GM18858 (cell line): ENCODE results near the gene OR10H5.
"Not testable (repeated sequence)": the region's sequence is repeated elsewhere in the genome, so short reads cannot be mapped to it uniquely, and the experiment has no call there.

Source experiments
- ATAC-seq: cut with Tn5 transposase; IDR thresholded peaks from one replicate; pipeline ENCODE4 v1.9.1; 2021; ENCODE audit not compliant: unreplicated experiment

Gene OR10H5, protein sequence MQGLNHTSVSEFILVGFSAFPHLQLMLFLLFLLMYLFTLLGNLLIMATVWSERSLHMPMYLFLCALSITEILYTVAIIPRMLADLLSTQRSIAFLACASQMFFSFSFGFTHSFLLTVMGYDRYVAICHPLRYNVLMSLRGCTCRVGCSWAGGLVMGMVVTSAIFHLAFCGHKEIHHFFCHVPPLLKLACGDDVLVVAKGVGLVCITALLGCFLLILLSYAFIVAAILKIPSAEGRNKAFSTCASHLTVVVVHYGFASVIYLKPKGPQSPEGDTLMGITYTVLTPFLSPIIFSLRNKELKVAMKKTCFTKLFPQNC

GRCh38 chr19:15787611-15788155 lies at the start of gene OR10H5:
TSS of gene OR10H5 (plus strand) at chr19:15787661. CDS start at chr19:15794049, 6,388 bp downstream.
- no peak for ATAC-seq

DNA sequence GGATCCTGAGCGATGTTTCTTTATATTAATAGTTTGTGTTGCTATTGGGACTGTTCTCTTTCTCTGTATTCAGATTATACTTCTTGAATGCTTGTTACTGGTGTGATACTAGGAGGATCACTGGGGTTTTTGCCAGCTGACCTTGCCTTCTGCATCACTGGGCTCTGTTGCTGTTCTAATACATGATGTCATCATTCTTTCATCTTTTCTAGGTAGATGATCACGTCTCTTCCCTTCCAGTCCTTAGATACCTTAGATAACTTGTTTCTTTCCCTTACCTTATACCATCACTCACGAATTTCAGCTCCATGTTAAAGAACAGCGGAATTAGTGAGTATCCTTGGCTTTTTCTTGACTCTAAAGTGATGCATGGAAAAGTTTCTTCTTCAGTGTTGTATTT lies 49.7 kb upstream of the OR10H5 start, which contains the start of gene OR10H3:
TSS of gene OR10H3 (plus strand) at position 264 of the 400 bp plus-strand sequence. CDS start 3,408 bp downstream, outside the sequence.
- no peak for ATAC-seq

GRCh38 chr19:15740785-15741184 lies 46.7 kb upstream of the OR10H5 start:
- no peak for ATAC-seq

DNA sequence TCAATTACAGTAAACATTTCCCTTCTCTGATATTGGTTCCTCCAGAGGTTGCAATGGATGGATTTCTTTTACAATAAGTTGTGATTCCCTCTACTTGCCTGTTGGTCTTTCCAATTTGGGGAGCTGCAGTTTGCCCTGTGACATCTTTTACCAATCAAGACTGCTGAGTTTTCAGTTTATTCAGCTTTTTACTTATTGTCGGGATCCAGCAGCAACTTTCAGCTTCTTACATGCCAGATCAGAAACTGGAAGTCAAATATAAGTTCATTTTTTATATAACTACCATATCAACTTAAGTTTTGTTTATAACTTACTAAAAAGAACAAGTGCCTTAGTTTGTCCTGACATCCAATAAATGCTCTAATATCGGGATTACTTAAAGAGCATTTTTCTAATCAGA lies 39.2 kb upstream of the OR10H5 start:
- no peak for ATAC-seq

GRCh38 chr19:15758379-15758778 lies 29.1 kb upstream of the OR10H5 start:
- ATAC-seq: no peak

GRCh38 chr19:15759962-15760565 lies 27.4 kb upstream of the OR10H5 start:
- ATAC-seq: no peak

GRCh38 chr19:15769586-15769985 lies 17.9 kb upstream of the OR10H5 start:
- no peak for ATAC-seq

DNA sequence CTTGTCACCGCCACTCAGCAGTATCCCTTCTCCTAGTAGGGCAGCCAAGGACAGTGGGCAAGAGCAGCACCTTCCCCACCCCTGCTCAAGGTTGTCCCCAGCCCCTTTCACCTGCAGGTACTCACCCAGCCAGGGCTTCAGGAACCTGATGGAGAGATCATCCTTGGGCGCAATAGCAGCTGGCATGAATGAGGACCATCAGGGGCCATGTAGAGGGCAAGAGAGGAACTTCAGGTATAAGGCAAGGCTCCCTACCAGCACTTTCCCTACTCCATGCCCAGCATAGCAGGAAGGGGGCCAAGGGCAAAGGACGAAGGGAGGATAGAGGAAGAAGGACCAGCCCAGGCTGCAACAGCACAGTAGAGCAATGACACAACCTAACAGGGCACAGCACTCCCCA lies 13.3 kb upstream of the OR10H5 start:
- ATAC-seq: not testable (repeated sequence)

GRCh38 chr19:15775249-15775648 lies 12.2 kb upstream of the OR10H5 start:
- no peak for ATAC-seq

- no peak for ATAC-seq
Observed at GRCh38 chr19:15776264-15776663, 11.2 kb upstream of the OR10H5 start.

GRCh38 chr19:15776991-15777970 lies 10.2 kb upstream of the OR10H5 start:
- ATAC-seq: no peak

GRCh38 chr19:15779756-15780476 lies 7.5 kb upstream of the OR10H5 start:
- no peak for ATAC-seq

GRCh38 chr19:15780610-15781418 lies 6.6 kb upstream of the OR10H5 start:
- ATAC-seq: no peak

DNA sequence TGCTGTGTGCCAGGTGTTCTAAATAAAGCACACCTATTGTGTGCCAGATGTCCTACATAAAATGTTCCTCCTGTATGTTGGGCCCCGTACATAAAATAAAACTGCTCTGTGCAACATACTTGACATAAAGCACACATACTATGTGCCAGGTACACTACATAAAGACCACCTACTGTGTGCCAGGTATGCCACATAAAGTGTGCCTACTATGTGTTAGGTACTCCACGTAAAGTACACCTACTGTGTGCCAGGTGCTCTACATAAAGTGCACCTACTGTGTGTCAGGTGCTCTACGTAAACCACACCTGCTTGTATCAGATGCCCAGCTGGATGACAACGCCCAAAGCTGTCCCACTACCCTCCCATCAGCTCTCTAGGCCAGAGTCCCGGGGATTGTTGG lies 5.8 kb upstream of the OR10H5 start:
- ATAC-seq: no peak

- no peak for ATAC-seq
Observed at GRCh38 chr19:15782211-15782610, 5.2 kb upstream of the OR10H5 start.

DNA sequence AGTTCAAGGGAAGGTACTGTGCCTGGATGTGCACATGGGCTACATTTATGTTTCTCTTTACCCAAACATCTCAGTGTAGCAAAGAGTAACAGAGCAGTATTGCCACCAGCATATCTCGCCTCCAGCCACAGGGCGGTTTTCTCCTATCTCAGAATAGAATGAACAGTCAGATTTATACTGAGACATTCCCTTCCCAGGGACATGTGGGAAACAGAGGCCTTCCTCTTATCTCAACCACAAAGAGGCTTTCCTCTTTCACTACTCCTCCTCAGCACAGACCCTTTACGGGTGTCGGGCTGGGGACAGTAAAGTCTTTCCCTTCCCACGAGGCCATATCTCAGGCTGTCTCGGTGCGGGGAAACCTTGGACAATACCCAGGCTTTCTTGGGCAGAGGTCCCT lies 4.6 kb upstream of the OR10H5 start:
- not testable (repeated sequence) for ATAC-seq

DNA sequence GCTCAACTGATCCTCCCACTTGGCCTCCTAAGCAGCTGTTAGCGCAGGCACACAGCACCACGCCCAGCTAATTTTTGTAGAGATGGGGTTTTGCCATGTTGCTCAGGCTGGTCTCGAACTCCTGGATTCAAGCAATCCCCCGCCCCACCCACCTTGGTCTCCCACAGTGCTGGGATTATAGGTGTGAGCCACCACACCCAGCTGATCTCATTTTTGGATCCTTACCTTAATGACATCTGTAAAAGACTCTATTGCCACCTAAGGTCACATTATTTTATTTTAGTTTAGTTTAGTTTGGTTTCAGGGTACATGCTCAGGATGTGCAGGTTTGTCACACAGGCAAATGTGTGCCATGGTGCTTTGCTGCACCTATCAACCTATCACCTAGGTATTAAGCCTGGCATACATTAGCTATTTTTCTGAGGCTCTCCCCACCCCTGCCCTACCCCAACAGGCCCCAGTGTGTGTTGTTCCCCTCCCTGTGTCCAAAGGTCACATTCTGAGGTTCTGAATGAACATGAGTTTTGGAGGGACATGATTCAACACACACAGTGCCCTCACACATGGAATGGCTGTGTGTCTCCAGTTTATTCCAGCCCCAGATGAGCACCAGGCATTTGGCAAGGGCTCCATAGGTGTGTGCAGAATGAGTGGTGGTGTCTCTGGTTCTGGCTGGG lies 1.3 kb downstream of the OR10H5 start:
- no peak for ATAC-seq

- ATAC-seq: no peak
Observed at GRCh38 chr19:15790096-15790495, 2.6 kb downstream of the OR10H5 start.

GRCh38 chr19:15794279-15794678 lies 6.8 kb downstream of the OR10H5 start:
- ATAC-seq: not testable (repeated sequence)
